Measurements from ENCODE around the gene LRRFIP1. TPM values are rescaled to one million over a fixed set of nuclear protein-coding genes. Genes with fewer than 3 reads are reported as not detected.

The LRRFIP1 gene
- polyA plus RNA-seq, 2 of the 4 experiments (the other 2 are of a cell fraction): 75.6 to 93.0 TPM

- 66% methylated on average over 10 of the region's 12 CpGs for WGBS (ENCODE audit: missing lambda C conversion rate)
- TF ChIP-seq BCL3 (IDR thresholded peaks at IDR 0.05) (no peak), KDM1A (IDR thresholded peaks at IDR 0.05; ENCODE audit: low read depth) (no peak), ATOH8 (CRISPR knock-in tag; IDR thresholded peaks at IDR 0.05; ENCODE audit: low read depth) (no peak), HOXB13 (CRISPR knock-in tag; IDR thresholded peaks at IDR 0.05; ENCODE audit: low read depth) (no peak), E2F6 (IDR thresholded peaks at IDR 0.05; ENCODE audit: borderline replicate concordance, low read depth) (no peak), POLR2AphosphoS2 (conservative IDR thresholded peaks at IDR 0.05; ENCODE audit: low read length) (no peak), HDAC2 (IDR thresholded peaks at IDR 0.05) (no peak), HOXB5 (CRISPR knock-in tag; IDR thresholded peaks at IDR 0.05) (no peak), JUN (IDR thresholded peaks at IDR 0.05) (no peak), FOXS1 (CRISPR knock-in tag; IDR thresholded peaks at IDR 0.05) (no peak), ZNF302 (CRISPR knock-in tag; IDR thresholded peaks at IDR 0.05) (no peak), EHMT2 (IDR thresholded peaks at IDR 0.05; ENCODE audit: low read depth) (no peak)
- DNase-seq (ENCODE audit: low read depth in 1 of 2, low spot score in 1 of 2) (no peak), FAIRE-seq (no peak), ATAC-seq (no peak)
- Histone ChIP-seq H3K4me2 (no peak overlapping the region), H3K27ac (no peak overlapping the region), H3K4me1 (peaks cover 7% of the 10 kb centered on the region; the same call in 1 of the 3 replicates), H3K9me3 (no peaks in the 10 kb centered on the region), H3K4me3 (no peak overlapping the region)
- ChIA-PET CTCF (interaction anchor here (2.0 kb wide), 1 partner anchor 115 kb away, joined by 5 read pairs; no protein-coding TSS in a partner anchor), POLR2A (no interaction called here)
Observed at GRCh38 chr2:237630216-237631000, 3.0 kb downstream of the LRRFIP1 start.

- ATAC-seq (no peak), DNase-seq (ENCODE audit: low read depth in 1 of 2, low spot score in 1 of 2) (no peak), FAIRE-seq (no peak)
- 86% methylated on average over 14 of the region's 14 CpGs for WGBS (ENCODE audit: missing lambda C conversion rate)
- POLR2A ChIA-PET: no interaction called here
- no peak overlapping the region for H3K4me3 ChIP-seq
- CTCF ChIA-PET: interaction anchor here (2.0 kb wide), 1 partner anchor 114 kb away, joined by 5 read pairs; no protein-coding TSS in a partner anchor
- no peaks in the 10 kb centered on the region for H3K9me3 ChIP-seq
- TF ChIP-seq RFX5 (IDR thresholded peaks at IDR 0.05) (no peak), SMC3 (IDR thresholded peaks at IDR 0.05) (no peak), CTCF (IDR thresholded peaks at IDR 0.05) (no peak), E2F6 (IDR thresholded peaks at IDR 0.05; ENCODE audit: borderline replicate concordance, low read depth) (no peak), ELK1 (IDR thresholded peaks at IDR 0.05; ENCODE audit: low read depth, low read length) (no peak), RAD21 (conservative IDR thresholded peaks at IDR 0.05 in 1 of 2, IDR thresholded peaks at IDR 0.05 in 1 of 2) (no peak), ESRRA (IDR thresholded peaks at IDR 0.05; ENCODE audit: borderline replicate concordance, low read length) (no peak), POLR2A (IDR thresholded peaks at IDR 0.05; ENCODE audit: low read length) (no peak), MYC (IDR thresholded peaks at IDR 0.05; ENCODE audit: borderline replicate concordance, low read length) (no peak), NPAS2 (CRISPR knock-in tag; IDR thresholded peaks at IDR 0.05; ENCODE audit: borderline replicate concordance) (no peak), POLR2AphosphoS2 (conservative IDR thresholded peaks at IDR 0.05; ENCODE audit: low read length) (no peak), HMGXB4 (CRISPR knock-in tag; IDR thresholded peaks at IDR 0.05; ENCODE audit: borderline replicate concordance) (no peak), ZFP36 (IDR thresholded peaks at IDR 0.05; ENCODE audit: borderline replicate concordance, partially characterized antibody) (no peak), CBX2 (IDR thresholded peaks at IDR 0.05; ENCODE audit: borderline replicate concordance, low read depth) (no peak), EHF (CRISPR knock-in tag; IDR thresholded peaks at IDR 0.05) (no peak)
- no peak overlapping the region for H3K27ac ChIP-seq
- H3K4me1 ChIP-seq: peaks cover 7% of the 10 kb centered on the region; the same call in 1 of the 3 replicates
- no peak overlapping the region for H3K4me2 ChIP-seq
Observed at GRCh38 chr2:237631007-237631785, 3.8 kb downstream of the LRRFIP1 start.

All from A549 (cell line).